HG03175 (cell line): ENCODE results near the gene ADH7.
"Not testable (repeated sequence)": the region's sequence is repeated elsewhere in the genome, so short reads cannot be mapped to it uniquely, and the experiment has no call there.

Source experiments
- ATAC-seq: cut with Tn5 transposase; IDR thresholded peaks from one replicate; pipeline ENCODE4 v1.9.1; 2021; ENCODE audit warnings: mild to moderate bottlenecking, moderate library complexity; ENCODE audit not compliant: unreplicated experiment

ADH7 gene

DNA sequence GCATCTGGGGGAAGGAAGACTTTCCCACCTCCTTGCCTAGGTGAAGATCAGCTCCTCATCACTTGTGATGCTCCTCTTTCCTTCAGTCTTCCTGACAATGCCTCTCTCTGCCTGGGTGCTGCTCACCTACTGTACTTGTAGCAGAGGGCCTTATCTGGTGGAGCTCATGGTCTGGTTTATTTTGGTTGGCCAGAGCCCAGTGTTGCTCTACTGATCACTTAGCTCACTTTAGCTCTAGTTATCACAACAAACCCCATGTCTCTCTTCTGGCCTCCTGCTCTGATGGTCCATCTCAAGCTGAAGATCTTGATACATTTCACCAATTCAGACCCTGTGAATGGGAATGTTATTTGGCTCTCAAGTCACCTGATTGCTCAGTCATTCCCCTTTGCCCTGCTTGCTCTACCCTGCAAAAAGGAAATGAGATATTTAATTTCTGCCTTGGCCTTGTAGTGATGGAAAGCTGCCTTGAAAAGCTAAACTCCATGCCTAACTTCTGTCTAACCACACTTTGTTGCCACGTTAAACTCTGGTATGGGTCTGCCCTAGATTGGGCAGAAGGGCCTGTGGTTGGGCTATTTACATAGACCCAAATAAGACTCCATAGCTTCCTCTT lies 52.3 kb downstream of the ADH7 start:
- no peak for ATAC-seq

GRCh38 chr4:99381588-99382175 lies 53.5 kb downstream of the ADH7 start:
- no peak for ATAC-seq

GRCh38 chr4:99379571-99379970 lies 55.6 kb downstream of the ADH7 start:
- no peak for ATAC-seq

GRCh38 chr4:99378876-99379275 lies 56.3 kb downstream of the ADH7 start:
- no peak for ATAC-seq

DNA sequence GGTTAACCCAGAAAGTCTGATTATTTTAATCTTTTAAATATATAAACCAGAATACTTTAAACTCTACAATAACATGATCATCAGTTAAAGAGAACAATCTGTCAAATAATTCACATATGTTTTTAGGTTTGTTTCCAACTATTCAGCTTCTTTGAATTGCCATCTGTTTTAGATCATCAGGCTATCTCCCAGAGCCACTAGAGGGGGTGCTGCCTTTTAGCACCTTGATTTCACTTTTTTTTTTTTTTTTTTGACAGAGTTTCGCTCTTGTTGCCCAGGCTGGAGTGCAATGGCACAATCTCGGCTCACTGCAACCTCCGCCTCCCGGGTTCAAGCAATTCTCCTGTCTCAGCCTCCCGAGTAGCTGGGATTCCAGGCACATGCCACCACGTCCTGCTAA lies 57.8 kb downstream of the ADH7 start:
- not testable (repeated sequence) for ATAC-seq

- not testable (repeated sequence) for ATAC-seq
Measured at GRCh38 chr4:99372464-99372863, 62.7 kb downstream of the ADH7 start.

- ATAC-seq = not testable (repeated sequence)
Measured at GRCh38 chr4:99367817-99368216, 67.3 kb downstream of the ADH7 start.

DNA sequence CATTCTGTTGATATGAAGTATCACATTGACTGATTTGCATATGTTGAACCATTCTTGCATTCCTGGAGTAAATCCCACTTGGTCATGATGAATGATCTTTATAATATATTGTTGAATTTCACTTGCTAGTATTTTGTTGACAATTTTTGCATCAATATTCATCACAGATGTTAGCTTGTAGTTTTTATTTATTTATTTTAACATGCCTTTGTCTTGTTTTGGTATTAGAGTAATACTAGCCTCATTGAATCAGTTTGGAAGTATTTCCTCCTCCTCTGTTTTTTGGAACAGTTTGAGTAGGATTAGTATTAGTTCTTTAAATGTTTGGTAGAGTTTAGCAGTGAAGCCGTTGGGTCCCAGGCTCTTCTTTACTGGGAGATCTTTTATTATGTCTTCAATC lies 68.7 kb downstream of the ADH7 start:
- ATAC-seq = no peak

DNA sequence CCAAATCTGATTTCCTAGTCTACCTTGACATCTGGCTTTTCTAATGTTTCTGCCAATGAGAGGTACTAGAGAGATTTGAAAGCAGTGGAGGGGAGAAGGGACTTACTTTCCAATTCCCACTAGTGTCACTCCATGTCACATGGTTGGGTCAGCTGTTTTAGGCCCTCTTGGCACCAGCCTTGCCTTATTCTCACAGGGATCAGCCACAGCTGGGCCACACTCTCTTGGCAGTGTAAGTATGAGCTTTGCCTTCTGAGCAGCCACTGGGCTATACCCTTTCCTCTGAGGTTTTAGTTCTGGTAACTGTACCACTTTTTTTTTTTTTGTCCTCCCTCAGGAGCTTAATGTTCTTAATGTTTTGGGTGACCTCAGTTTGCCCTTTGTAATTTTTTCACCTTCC lies 72.4 kb downstream of the ADH7 start:
- ATAC-seq = no peak
